Activated CD8-positive, alpha-beta T cell treated with anti-CD3 and anti-CD28 coated beads for 36 hours (primary cell): ENCODE results near the gene VPS11. TPM values are rescaled to one million over a fixed set of nuclear protein-coding genes. Genes with fewer than 3 reads are reported as not detected.
"Not testable (repeated sequence)": the region's sequence is repeated elsewhere in the genome, so short reads cannot be mapped to it uniquely, and the experiment has no call there.

Experiments used
- ATAC-seq: fragments of 200-7000 bp; cut with Tn5 transposase; one replicate; pipeline ENCODE4 v1.10.0; 2021; ENCODE audit warnings: mild to moderate bottlenecking, moderate library complexity
- CTCF ChIA-PET: fragments of 350-600 bp; sonication (Branson Sonifier 250); formaldehyde crosslinking; loops from one replicate; lab custom pipeline; 2021; ENCODE audit warnings: antibody characterized with exemption; lab: Charles Lee
- POLR2A ChIA-PET: fragments of 350-600 bp; sonication (Branson Sonifier 250); formaldehyde crosslinking; loops from one replicate; lab custom pipeline; 2021; ENCODE audit warnings: antibody characterized with exemption; lab: Charles Lee
- DNase-seq: peaks from one replicate; pipeline ENCODE4 v3.0.0-alpha.2; 2020
- H3K27ac Mint-ChIP-seq: one replicate; pipeline ENCODE4 v1.8.0; 2021; ENCODE audit warnings: mild to moderate bottlenecking, mixed read lengths
- H3K27me3 Mint-ChIP-seq: one replicate; pipeline ENCODE4 v1.8.0; 2021; ENCODE audit warnings: mixed read lengths
- H3K36me3 Mint-ChIP-seq: one replicate; pipeline ENCODE4 v1.8.0; 2021; ENCODE audit warnings: low read depth, mixed read lengths
- H3K4me1 Mint-ChIP-seq: one replicate; pipeline ENCODE4 v1.8.0; 2021; ENCODE audit warnings: low read depth, mixed read lengths
- H3K4me3 Mint-ChIP-seq: one replicate; pipeline ENCODE4 v1.8.0; 2021; ENCODE audit warnings: mild to moderate bottlenecking, moderate library complexity, mixed read lengths
- H3K9me3 Mint-ChIP-seq: one replicate; pipeline ENCODE4 v1.8.0; 2021; ENCODE audit warnings: mixed read lengths
- intact Hi-C: fragments of 100-400 bp; cut with micrococcal nuclease; formaldehyde crosslinking; loops from one replicate; pipeline ENCODE4 v1.10.0; 2022
- total RNA-seq, 2 experiments: library from RNA; stranded (reverse); gene quantifications; one replicate each; pipeline ENCODE4 v1.2.3, GENCODE V29; 2021
- TF ChIP-seq, protein P1 (sequence below): fragments of 200-600 bp; IDR thresholded peaks from one replicate; pipeline ENCODE4 v1.8.0; 2022; ENCODE audit warnings: antibody characterized with exemption, mild to moderate bottlenecking

The VPS11 gene
- total RNA-seq, 2 experiments from 2014 or later: 17.1 to 17.2 TPM

DNA sequence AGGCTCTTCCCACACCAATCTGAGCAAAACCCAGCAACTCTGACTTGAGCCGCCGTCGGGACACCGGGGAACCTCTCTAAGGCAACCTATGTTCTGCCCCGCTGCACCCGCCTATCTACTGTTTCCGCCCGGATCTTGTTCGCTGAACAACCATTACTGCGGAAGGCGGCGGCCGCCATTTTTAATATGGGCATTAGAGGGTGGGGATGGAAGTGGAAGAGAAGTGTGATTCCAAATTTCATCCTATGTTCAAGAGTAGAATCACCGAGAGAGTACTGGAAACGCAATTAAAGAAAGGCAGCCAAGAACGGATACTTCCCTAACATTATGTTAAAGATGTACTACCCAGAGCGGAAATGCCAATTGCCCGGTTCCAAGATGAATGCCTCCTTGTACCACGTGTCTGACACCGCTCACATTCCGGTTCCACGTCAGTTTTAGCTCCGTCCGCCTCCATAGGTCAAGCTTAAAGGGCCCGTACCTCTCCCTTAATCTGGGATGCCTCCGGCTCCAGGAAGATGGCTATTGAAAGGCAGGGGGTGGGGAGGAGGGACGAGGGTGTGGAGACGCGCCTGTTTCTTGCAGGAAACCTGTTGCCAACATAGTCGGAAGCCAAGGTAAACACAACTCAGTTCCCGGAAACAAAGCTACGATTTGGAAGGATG, 34.3 kb downstream of the VPS11 start, which contains the start of gene DPAGT1:
DPAGT1 (minus strand) TSS at position 95 of the 665 bp plus-strand sequence. CDS start 198 bp downstream, outside the sequence.
- H3K27ac Mint-ChIP-seq: peak within 1 kb of the TSS; percentile 97
- H3K36me3 Mint-ChIP-seq: peaks cover 30% of the 10 kb centered on the region
- intact Hi-C loops: no loop called here
- ChIA-PET CTCF (interaction anchor here (0.9 to 1.9 kb wide), 8 partner anchors 16 to 221 kb away, joined by 3 to 12 read pairs (median 4); partner anchors contain the start of genes CBL, HMBS and VPS11), POLR2A (interaction anchor here (0.8 to 2.3 kb wide), 14 partner anchors 9 to 220 kb away, joined by 3 to 20 read pairs (median 4); partner anchors contain the start of genes HMBS, HYOU1, RPS25 and TRAPPC4)
- peaks cover 33% of the 10 kb centered on the region for H3K4me1 Mint-ChIP-seq
- H3K4me3 Mint-ChIP-seq: peak within 1 kb of the TSS; percentile 91
- ATAC-seq: peak; percentile 82
- TF ChIP-seq, protein P1, sequence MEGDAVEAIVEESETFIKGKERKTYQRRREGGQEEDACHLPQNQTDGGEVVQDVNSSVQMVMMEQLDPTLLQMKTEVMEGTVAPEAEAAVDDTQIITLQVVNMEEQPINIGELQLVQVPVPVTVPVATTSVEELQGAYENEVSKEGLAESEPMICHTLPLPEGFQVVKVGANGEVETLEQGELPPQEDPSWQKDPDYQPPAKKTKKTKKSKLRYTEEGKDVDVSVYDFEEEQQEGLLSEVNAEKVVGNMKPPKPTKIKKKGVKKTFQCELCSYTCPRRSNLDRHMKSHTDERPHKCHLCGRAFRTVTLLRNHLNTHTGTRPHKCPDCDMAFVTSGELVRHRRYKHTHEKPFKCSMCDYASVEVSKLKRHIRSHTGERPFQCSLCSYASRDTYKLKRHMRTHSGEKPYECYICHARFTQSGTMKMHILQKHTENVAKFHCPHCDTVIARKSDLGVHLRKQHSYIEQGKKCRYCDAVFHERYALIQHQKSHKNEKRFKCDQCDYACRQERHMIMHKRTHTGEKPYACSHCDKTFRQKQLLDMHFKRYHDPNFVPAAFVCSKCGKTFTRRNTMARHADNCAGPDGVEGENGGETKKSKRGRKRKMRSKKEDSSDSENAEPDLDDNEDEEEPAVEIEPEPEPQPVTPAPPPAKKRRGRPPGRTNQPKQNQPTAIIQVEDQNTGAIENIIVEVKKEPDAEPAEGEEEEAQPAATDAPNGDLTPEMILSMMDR: no peak
- no peaks in the 10 kb centered on the region for H3K9me3 Mint-ChIP-seq
- H3K27me3 Mint-ChIP-seq: no peaks in the 10 kb centered on the region
- peak; percentile 93 for DNase-seq

GRCh38 chr11:119103161-119103664, 35.6 kb downstream of the VPS11 start:
- Mint-ChIP-seq H3K4me3 (peak overlapping the region; percentile 91), H3K27ac (peak overlapping the region; percentile 97), H3K4me1 (peaks cover 32% of the 10 kb centered on the region), H3K36me3 (peaks cover 19% of the 10 kb centered on the region)
- ChIA-PET CTCF (interaction anchor here (0.9 to 1.6 kb wide), 3 partner anchors 12 to 15 kb away, joined by 3 to 4 read pairs (median 3); no protein-coding TSS in a partner anchor), POLR2A (interaction anchor here (1.0 to 2.3 kb wide), 5 partner anchors 10 to 219 kb away, joined by 3 to 20 read pairs (median 10); partner anchors contain the start of genes HMBS, HYOU1 and VPS11)
- DNase-seq, H3K27me3 Mint-ChIP-seq, ATAC-seq, H3K9me3 Mint-ChIP-seq, intact Hi-C loops: not testable (repeated sequence)

- Mint-ChIP-seq H3K9me3 (no peaks in the 10 kb centered on the region), H3K4me3 (peak overlapping the region; percentile 91), H3K27ac (no peak overlapping the region), H3K36me3 (peaks cover 13% of the 10 kb centered on the region), H3K4me1 (peaks cover 33% of the 10 kb centered on the region), H3K27me3 (no peaks in the 10 kb centered on the region)
- ChIA-PET CTCF (interaction anchor here (1.4 kb wide), 1 partner anchor 93 kb away, joined by 4 read pairs; no protein-coding TSS in a partner anchor), POLR2A (interaction anchor here (9.7 kb wide), 1 partner anchor 10 kb away, joined by 107 read pairs; a partner anchor contains a TSS)
- TF ChIP-seq, protein P1: no peak
- ATAC-seq (no peak), DNase-seq (no peak)
- intact Hi-C loops: no loop called here
Measured at GRCh38 chr11:119103793-119104192, 36.2 kb downstream of the VPS11 start.

GRCh38 chr11:119106564-119107537, 39.2 kb downstream of the VPS11 start, which contains the start of gene C2CD2L:
Gene C2CD2L, plus strand, starts transcription at chr11:119107344. Its CDS starts 398 bp downstream, at chr11:119107742.
- POLR2A ChIA-PET: interaction anchor here (0.6 to 9.7 kb wide), 14 partner anchors 8 to 91 kb away, joined by 3 to 107 read pairs (median 6); partner anchors contain the start of genes HINFP, HMBS, HYOU1 and TRAPPC4
- Mint-ChIP-seq H3K27me3 (no peaks in the 10 kb centered on the region), H3K4me1 (peaks cover 37% of the 10 kb centered on the region), H3K9me3 (no peaks in the 10 kb centered on the region), H3K36me3 (peaks cover 7% of the 10 kb centered on the region), H3K27ac (peak within 1 kb of the TSS; percentile 95), H3K4me3 (peak within 1 kb of the TSS; percentile 85)
- DNase-seq: peak; percentile 94
- intact Hi-C loops: no loop called here
- peak; percentile 91 for ATAC-seq
- TF ChIP-seq, protein P1: no peak
- CTCF ChIA-PET: interaction anchor here (0.6 to 1.5 kb wide), 10 partner anchors 8 to 215 kb away, joined by 3 to 4 read pairs (median 3); partner anchors contain the start of genes CBL and VPS11
